Fibroblast of mammary gland (primary cell): Measurements from ENCODE around the gene MRPL21.

Experiments
- DNase-seq: peaks from one replicate; pipeline ENCODE4 v3.0.0-alpha.2; 2010; ENCODE audit warnings: low read depth
- H3K4me3 ChIP-seq: 2 replicates; pipeline ENCODE4 v1.5.1; 2011; ENCODE audit warnings: low read depth, mild to moderate bottlenecking, low read length, moderate library complexity; ENCODE audit not compliant: control insufficient read depth
- CTCF ChIP-seq: conservative IDR thresholded peaks from 2 replicates; pipeline ENCODE4 v1.5.1; 2011; ENCODE audit warnings: low read depth, low read length, inconsistent platforms; ENCODE audit not compliant: control insufficient read depth, insufficient read depth

Gene MRPL21

GRCh38 chr11:68903288-68904247 is at the start of gene MRPL21, which contains the start of gene IGHMBP2:
Gene MRPL21, minus strand, starts transcription at chr11:68903832. Its CDS starts 22 bp downstream, at chr11:68903810.
Gene IGHMBP2, plus strand, starts transcription at chr11:68903891. Its CDS starts 62 bp downstream, at chr11:68903953.
- peak within 1 kb of the TSS; percentile 100 for H3K4me3 ChIP-seq
- TF ChIP-seq CTCF = no peak
- peak; percentile 77 for DNase-seq

DNA sequence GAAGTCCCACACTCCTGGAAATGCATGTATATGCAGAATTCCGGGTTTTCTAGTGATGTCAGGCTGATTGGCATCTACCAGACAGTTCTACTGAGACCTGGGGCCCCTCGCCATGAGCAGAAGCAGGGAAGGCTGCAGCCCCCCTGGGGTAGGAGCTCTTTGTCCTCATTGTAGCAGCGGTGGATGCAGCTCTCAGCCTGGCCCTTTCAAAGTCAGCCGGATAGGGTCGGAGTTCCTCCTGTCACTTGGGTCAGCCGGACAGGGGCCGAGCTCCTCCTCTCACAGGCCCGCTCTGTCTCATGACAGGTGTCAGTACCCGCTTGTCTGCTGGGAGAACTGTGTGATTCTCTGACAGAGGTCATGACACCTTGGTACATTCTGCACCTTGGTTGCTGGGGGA is 47.1 kb upstream of the MRPL21 start:
- no peak for TF ChIP-seq CTCF
- H3K4me3 ChIP-seq = no peak overlapping the region
- no peak for DNase-seq

DNA sequence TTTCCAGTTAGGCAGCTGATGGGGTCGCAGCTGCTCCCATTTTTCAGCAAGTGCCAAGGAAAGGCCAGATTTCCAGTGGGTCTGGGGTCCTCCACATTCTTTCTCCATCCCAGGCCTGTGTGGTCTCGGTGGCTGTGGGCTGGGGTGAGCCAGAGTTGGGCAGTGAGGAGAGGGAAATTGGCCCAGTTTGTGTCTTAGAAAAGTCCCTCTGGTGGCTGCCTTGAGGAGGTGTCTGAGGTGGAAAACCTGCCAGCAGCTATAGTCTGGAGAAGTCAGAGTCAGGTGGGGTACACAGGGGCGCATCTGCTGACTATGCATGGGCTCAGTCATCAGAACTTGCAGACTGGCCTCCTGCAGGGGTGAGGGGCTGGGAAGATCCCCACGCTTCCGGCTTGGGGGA is 46.6 kb upstream of the MRPL21 start:
- peak; percentile 17 for DNase-seq
- TF ChIP-seq CTCF = peak; percentile 31

DNA sequence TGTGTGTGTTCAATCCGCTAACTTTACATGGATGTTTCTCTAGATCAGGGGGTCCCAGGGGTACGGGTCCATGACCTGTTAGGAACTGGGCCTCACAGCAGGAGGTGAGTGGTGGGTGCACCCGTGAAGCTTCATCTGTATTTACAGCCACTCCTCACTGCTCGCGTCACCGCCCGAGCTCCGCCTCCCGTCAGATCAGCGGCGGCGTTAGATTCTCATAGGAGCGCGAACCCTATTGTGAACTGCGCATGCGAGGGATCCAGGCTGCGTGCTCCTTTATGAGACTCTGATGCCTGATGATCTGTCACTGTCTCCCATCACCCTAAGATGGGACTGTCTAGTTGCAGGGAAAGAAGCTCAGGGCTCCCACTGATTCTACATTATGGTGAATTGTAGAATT is 45.3 kb upstream of the MRPL21 start:
- no peak for TF ChIP-seq CTCF
- DNase-seq = no peak
- H3K4me3 ChIP-seq = no peak overlapping the region

More for the DNA sequence above, 46.6 kb upstream of the MRPL21 start:
- no peak overlapping the region for H3K4me3 ChIP-seq

GRCh38 chr11:68948496-68948895 is 44.9 kb upstream of the MRPL21 start:
- H3K4me3 ChIP-seq = no peak overlapping the region
- no peak for TF ChIP-seq CTCF
- no peak for DNase-seq

DNA sequence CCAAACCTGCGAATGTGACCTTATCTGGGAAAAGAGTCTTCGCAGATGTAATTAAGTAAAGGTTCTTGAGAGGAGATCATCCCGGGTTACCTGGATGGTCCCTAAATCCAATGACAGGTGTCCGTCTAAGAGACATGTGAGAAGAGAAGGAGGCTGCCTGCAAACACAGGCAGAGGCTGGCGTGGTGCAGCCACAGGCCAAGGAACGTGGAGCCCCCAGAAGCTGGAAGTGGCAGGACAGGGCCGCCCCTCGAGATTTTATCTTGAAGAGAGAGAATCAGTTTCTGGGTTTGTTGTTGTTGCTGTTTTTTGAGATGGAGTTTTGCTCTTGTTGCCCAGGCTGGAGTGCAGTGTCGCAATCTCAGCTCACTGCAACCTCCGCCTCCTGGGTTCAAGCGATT is 43.5 kb upstream of the MRPL21 start:
- no peak overlapping the region for H3K4me3 ChIP-seq
- DNase-seq = no peak
- TF ChIP-seq CTCF = no peak
